Muscle layer of colon (tissue), 2 donors: ENCODE results near the gene TSPAN9.

Experiments
- H3K27ac ChIP-seq: one replicate; pipeline ENCODE4 v1.7.0; 2013; ENCODE audit warnings: low read depth, mild to moderate bottlenecking, low read length, moderate library complexity
- H3K27me3 ChIP-seq, 2 donors: one replicate each; pipeline ENCODE4 v1.7.0; 2013; ENCODE audit warnings: low read length in 2 of 2, mild to moderate bottlenecking in 2 of 2; ENCODE audit not compliant: insufficient read depth in 2 of 2, control insufficient read depth in 1 of 2
- H3K36me3 ChIP-seq: one replicate; pipeline ENCODE4 v1.7.0; 2013; ENCODE audit warnings: mild to moderate bottlenecking, low read length; ENCODE audit not compliant: insufficient read depth
- H3K4me1 ChIP-seq: one replicate; pipeline ENCODE4 v1.7.0; 2013; ENCODE audit warnings: mild to moderate bottlenecking, low read length; ENCODE audit not compliant: insufficient read depth
- H3K4me3 ChIP-seq, 2 donors: one replicate each; pipeline ENCODE4 v1.7.0; 2013; ENCODE audit warnings: low read length in 2 of 2, low read depth in 1 of 2, mild to moderate bottlenecking in 1 of 2, moderate library complexity in 1 of 2
- H3K9ac ChIP-seq: one replicate; pipeline ENCODE4 v1.7.0; 2013; ENCODE audit warnings: low read length
- H3K9me3 ChIP-seq: one replicate; pipeline ENCODE4 v1.7.0; 2013; ENCODE audit warnings: mild to moderate bottlenecking, low read length
- donor health status: abdominal sarcoma.
- donor health status: Adenocarcinoma of cecum.

Gene TSPAN9

GRCh38 chr12:3202734-3203446, 125.7 kb downstream of the TSPAN9 start:
- H3K4me3 ChIP-seq = no peak overlapping the region
- H3K9me3 ChIP-seq = no peaks in the 10 kb centered on the region
- no peak overlapping the region for H3K27ac ChIP-seq
- no peaks in the 10 kb centered on the region for H3K36me3 ChIP-seq
- peaks cover 0 to 30% of the 10 kb centered on the region in 2 donors for H3K27me3 ChIP-seq
- no peak overlapping the region for H3K9ac ChIP-seq
- H3K4me1 ChIP-seq = peaks cover 27% of the 10 kb centered on the region

GRCh38 chr12:3203713-3204112, 126.5 kb downstream of the TSPAN9 start:
- H3K4me3 ChIP-seq = no peak overlapping the region
- H3K27ac ChIP-seq = no peak overlapping the region
- H3K36me3 ChIP-seq = no peaks in the 10 kb centered on the region
- H3K4me1 ChIP-seq = peaks cover 27% of the 10 kb centered on the region
- H3K9me3 ChIP-seq = no peaks in the 10 kb centered on the region
- H3K27me3 ChIP-seq = peaks cover 0 to 30% of the 10 kb centered on the region in 2 donors
- H3K9ac ChIP-seq = no peak overlapping the region

- peaks cover 24% of the 10 kb centered on the region for H3K4me1 ChIP-seq
- H3K9ac ChIP-seq = no peak overlapping the region
- H3K27me3 ChIP-seq = peaks cover 0 to 30% of the 10 kb centered on the region in 2 donors
- no peaks in the 10 kb centered on the region for H3K9me3 ChIP-seq
- H3K27ac ChIP-seq = no peak overlapping the region
- no peaks in the 10 kb centered on the region for H3K36me3 ChIP-seq
- no peak overlapping the region for H3K4me3 ChIP-seq
Measured at GRCh38 chr12:3204143-3204542, 127.0 kb downstream of the TSPAN9 start.

GRCh38 chr12:3204730-3205531, 127.8 kb downstream of the TSPAN9 start:
- Histone ChIP-seq H3K4me3 (no peak overlapping the region), H3K27ac (no peak overlapping the region), H3K36me3 (no peaks in the 10 kb centered on the region), H3K9ac (no peak overlapping the region), H3K9me3 (no peaks in the 10 kb centered on the region), H3K27me3 (peaks cover 0 to 30% of the 10 kb centered on the region in 2 donors), H3K4me1 (peaks cover 16% of the 10 kb centered on the region)

- no peaks in the 10 kb centered on the region for H3K36me3 ChIP-seq
- H3K4me3 ChIP-seq = no peak overlapping the region
- H3K27ac ChIP-seq = no peak overlapping the region
- peaks cover 14% of the 10 kb centered on the region for H3K4me1 ChIP-seq
- H3K27me3 ChIP-seq = peaks cover 0 to 26% of the 10 kb centered on the region in 2 donors
- H3K9me3 ChIP-seq = no peaks in the 10 kb centered on the region
- no peak overlapping the region for H3K9ac ChIP-seq
Measured at GRCh38 chr12:3205742-3206519, 128.8 kb downstream of the TSPAN9 start.

GRCh38 chr12:3206536-3207072, 129.4 kb downstream of the TSPAN9 start:
- H3K9me3 ChIP-seq = no peaks in the 10 kb centered on the region
- no peaks in the 10 kb centered on the region for H3K36me3 ChIP-seq
- H3K4me1 ChIP-seq = peaks cover 7% of the 10 kb centered on the region
- no peak overlapping the region for H3K27ac ChIP-seq
- H3K4me3 ChIP-seq = no peak overlapping the region
- no peak overlapping the region for H3K9ac ChIP-seq
- peaks cover 0 to 21% of the 10 kb centered on the region in 2 donors for H3K27me3 ChIP-seq

- Histone ChIP-seq H3K4me3 (no peak overlapping the region), H3K27ac (no peak overlapping the region), H3K4me1 (peaks cover 7% of the 10 kb centered on the region)
Measured at GRCh38 chr12:3207175-3207574, 130.0 kb downstream of the TSPAN9 start.

GRCh38 chr12:3207858-3208257, 130.7 kb downstream of the TSPAN9 start:
- Histone ChIP-seq H3K4me3 (no peak overlapping the region), H3K9ac (no peak overlapping the region), H3K27me3 (peaks cover 0 to 8% of the 10 kb centered on the region in 2 donors), H3K36me3 (no peaks in the 10 kb centered on the region), H3K4me1 (peaks cover 4% of the 10 kb centered on the region), H3K9me3 (no peaks in the 10 kb centered on the region), H3K27ac (no peak overlapping the region)

More at GRCh38 chr12:3207175-3207574, 130.0 kb downstream of the TSPAN9 start:
- Histone ChIP-seq H3K27me3 (peaks cover 0 to 15% of the 10 kb centered on the region in 2 donors), H3K9ac (no peak overlapping the region), H3K9me3 (no peaks in the 10 kb centered on the region), H3K36me3 (no peaks in the 10 kb centered on the region)

- no peaks in the 10 kb centered on the region for H3K9me3 ChIP-seq
- H3K4me1 ChIP-seq = peaks cover 5% of the 10 kb centered on the region
- no peak overlapping the region for H3K9ac ChIP-seq
- H3K4me3 ChIP-seq = no peak overlapping the region
- H3K36me3 ChIP-seq = no peaks in the 10 kb centered on the region
- H3K27me3 ChIP-seq = no peaks in the 10 kb centered on the region
- no peak overlapping the region for H3K27ac ChIP-seq
Measured at GRCh38 chr12:3213188-3213587, 136.0 kb downstream of the TSPAN9 start.

GRCh38 chr12:3213768-3214167, 136.6 kb downstream of the TSPAN9 start:
- no peak overlapping the region for H3K27ac ChIP-seq
- no peak overlapping the region for H3K9ac ChIP-seq
- H3K9me3 ChIP-seq = no peaks in the 10 kb centered on the region
- H3K4me3 ChIP-seq = no peak overlapping the region
- no peaks in the 10 kb centered on the region for H3K27me3 ChIP-seq
- H3K4me1 ChIP-seq = peaks cover 10% of the 10 kb centered on the region
- H3K36me3 ChIP-seq = no peaks in the 10 kb centered on the region
